Sigmoid colon (tissue), 7 donors: ENCODE data around the gene GLYR1. TPM values are rescaled to one million over a fixed set of nuclear protein-coding genes. Genes with fewer than 3 reads are reported as not detected.

Source experiments
- DNase-seq: peaks from one replicate; pipeline ENCODE4 v3.0.0-alpha.2; 2019
- H3K27ac ChIP-seq, 4 donors: fragments of 200-600 bp; sonication (generic); one replicate each; pipeline ENCODE4 v1.5.1; 2016 to 2019; ENCODE audit warnings: mild to moderate bottlenecking in 1 of 4
- H3K27me3 ChIP-seq, 3 donors: fragments of 200-600 bp; sonication (generic); one replicate each; pipeline ENCODE4 v1.5.1; 2019; ENCODE audit warnings: mild to moderate bottlenecking in 1 of 3
- H3K36me3 ChIP-seq, 4 donors: fragments of 200-600 bp; sonication (generic); one replicate each; pipeline ENCODE4 v1.5.1; 2016 to 2019
- H3K4me1 ChIP-seq, 4 donors: fragments of 200-600 bp; sonication (generic); one replicate each; pipeline ENCODE4 v1.5.1; 2017 to 2019
- H3K4me3 ChIP-seq, 4 donors: fragments of 200-600 bp; sonication (generic); one replicate each; pipeline ENCODE4 v1.5.1; 2017 to 2019; ENCODE audit warnings: mild to moderate bottlenecking in 2 of 4, moderate library complexity in 1 of 4
- H3K9me3 ChIP-seq, 4 donors: fragments of 200-600 bp in 3 of 4; sonication (generic) in 3 of 4; one replicate each; pipeline versions ENCODE4 v1.5.1 to v1.6.1; 2013 to 2019
- CTCF ChIP-seq, 4 experiments: fragments of 450-650 bp in 3 of 4; fragments of 200-600 bp in 1 of 4; IDR thresholded peaks; one replicate each; pipeline ENCODE4 v1.5.1; 2016 to 2019; ENCODE audit warnings: antibody characterized with exemption in 4 of 4, mild to moderate bottlenecking in 3 of 4, moderate library complexity in 2 of 4
- EP300 ChIP-seq, 4 donors: sonication (generic); formaldehyde crosslinking; IDR thresholded peaks; one replicate each; pipeline ENCODE4 v1.6.1; 2017; ENCODE audit warnings: antibody characterized with exemption in 4 of 4
- POLR2A ChIP-seq, 2 donors: fragments of 450-650 bp; IDR thresholded peaks; one replicate each; pipeline ENCODE4 v1.6.1; 2016; ENCODE audit warnings: antibody characterized with exemption in 2 of 2, mild to moderate bottlenecking in 2 of 2, moderate library complexity in 2 of 2
- POLR2AphosphoS5 ChIP-seq, 4 donors: sonication (generic); formaldehyde crosslinking; IDR thresholded peaks; one replicate each; pipeline ENCODE4 v1.6.1; 2017; ENCODE audit warnings: antibody characterized with exemption in 4 of 4
- WGBS, 2 donors: extraction: QIAGEN DNeasy Blood & Tissue Kit; methylation state at CpG; one replicate each; pipeline ENCODE4 v1.1.7; 2013; 5-methylcytosine and 5-hydroxymethylcytosine counted together
- intact Hi-C: fragments of 100-400 bp; cut with DNase I; formaldehyde crosslinking; loops from one replicate; pipeline ENCODE4 v1.15.1; 2023
- polyA plus RNA-seq, 3 donors: library from polyadenylated mRNA; stranded (reverse); fragments of 200-250 nt; gene quantifications; one replicate each; pipeline ENCODE4 v1.2.3, GENCODE V29; 2013
- total RNA-seq, 4 donors: library from RNA; depleted of rRNA; stranded (reverse); fragments of >200 nt; gene quantifications; one replicate each; pipeline ENCODE4 v1.1.0, GENCODE V29; 2016
- donor health status: healthy with polysubstance abuse.
- donor health status: Bipolar disorder and iron deficiency.
- donor health status: healthy.

GLYR1 gene
- total and polyA plus RNA-seq, 7 donors, result 48.0 to 70.5 (median 59.9) TPM

- H3K36me3 ChIP-seq, result no peaks in the 10 kb centered on the region
- no peaks in the 10 kb centered on the region for H3K9me3 ChIP-seq
- no peak for TF ChIP-seq POLR2AphosphoS5 (IDR thresholded peaks at IDR 0.05)
- no peak for TF ChIP-seq EP300 (IDR thresholded peaks at IDR 0.05)
- TF ChIP-seq CTCF (IDR thresholded peaks at IDR 0.05), result no peak
- TF ChIP-seq POLR2A (IDR thresholded peaks at IDR 0.05), result no peak
- intact Hi-C loops, result no loop called here
- no peak overlapping the region for H3K4me3 ChIP-seq
- DNase-seq, result no peak
- no peak overlapping the region for H3K27ac ChIP-seq
- H3K4me1 ChIP-seq, result no peaks in the 10 kb centered on the region
- WGBS, 2 donors, result 82 to 84% methylated on average over 16 of the region's 16 CpGs
- H3K27me3 ChIP-seq, result no peaks in the 10 kb centered on the region
Measured at GRCh38 chr16:4783951-4784336, 63.1 kb downstream of the GLYR1 start.

- WGBS, 2 donors, result 89 to 91% methylated on average over 25 of the region's 25 CpGs
- Histone ChIP-seq H3K9me3 (no peaks in the 10 kb centered on the region), H3K27me3 (no peaks in the 10 kb centered on the region), H3K27ac (no peak overlapping the region), H3K4me1 (no peaks in the 10 kb centered on the region), H3K36me3 (no peaks in the 10 kb centered on the region), H3K4me3 (no peak overlapping the region)
- no peak for DNase-seq
- TF ChIP-seq POLR2A (IDR thresholded peaks at IDR 0.05) (no peak), EP300 (IDR thresholded peaks at IDR 0.05) (no peak), CTCF (IDR thresholded peaks at IDR 0.05) (no peak), POLR2AphosphoS5 (IDR thresholded peaks at IDR 0.05) (no peak)
- intact Hi-C loops, result no loop called here
Measured at GRCh38 chr16:4783251-4783950, 63.7 kb downstream of the GLYR1 start.

GRCh38 chr16:4780235-4780634, 66.9 kb downstream of the GLYR1 start:
- TF ChIP-seq POLR2A (IDR thresholded peaks at IDR 0.05), result no peak
- no peak for TF ChIP-seq EP300 (IDR thresholded peaks at IDR 0.05)
- TF ChIP-seq CTCF (IDR thresholded peaks at IDR 0.05), result no peak
- no peak for TF ChIP-seq POLR2AphosphoS5 (IDR thresholded peaks at IDR 0.05)
- Histone ChIP-seq H3K27ac (no peak overlapping the region), H3K4me1 (no peaks in the 10 kb centered on the region), H3K36me3 (no peaks in the 10 kb centered on the region), H3K9me3 (no peaks in the 10 kb centered on the region), H3K27me3 (no peaks in the 10 kb centered on the region), H3K4me3 (no peak overlapping the region)
- intact Hi-C loops, result no loop called here
- 64 to 78% methylated on average over 4 of the region's 4 CpGs for WGBS, 2 donors
- DNase-seq, result no peak

GRCh38 chr16:4778050-4778392, 69.1 kb downstream of the GLYR1 start:
- H3K9me3 ChIP-seq, result no peaks in the 10 kb centered on the region
- no peaks in the 10 kb centered on the region for H3K36me3 ChIP-seq
- 93 to 94% methylated on average over 5 of the region's 5 CpGs for WGBS, 2 donors
- no peaks in the 10 kb centered on the region for H3K4me1 ChIP-seq
- no peak overlapping the region for H3K27ac ChIP-seq
- no peaks in the 10 kb centered on the region for H3K27me3 ChIP-seq
- H3K4me3 ChIP-seq, result no peak overlapping the region
- DNase-seq, result no peak
- intact Hi-C loops, result no loop called here
- TF ChIP-seq EP300 (IDR thresholded peaks at IDR 0.05) (no peak), POLR2A (IDR thresholded peaks at IDR 0.05) (no peak), CTCF (IDR thresholded peaks at IDR 0.05) (no peak), POLR2AphosphoS5 (IDR thresholded peaks at IDR 0.05) (no peak)
